NCI-H748 (cell line): ENCODE results near the gene ALX3.

Experiments
- DNase-seq: peaks from one replicate; lab custom pipeline; 2025; ENCODE audit not compliant: unreplicated experiment; lab: John Stamatoyannopoulos, UW

ALX3 gene

DNA sequence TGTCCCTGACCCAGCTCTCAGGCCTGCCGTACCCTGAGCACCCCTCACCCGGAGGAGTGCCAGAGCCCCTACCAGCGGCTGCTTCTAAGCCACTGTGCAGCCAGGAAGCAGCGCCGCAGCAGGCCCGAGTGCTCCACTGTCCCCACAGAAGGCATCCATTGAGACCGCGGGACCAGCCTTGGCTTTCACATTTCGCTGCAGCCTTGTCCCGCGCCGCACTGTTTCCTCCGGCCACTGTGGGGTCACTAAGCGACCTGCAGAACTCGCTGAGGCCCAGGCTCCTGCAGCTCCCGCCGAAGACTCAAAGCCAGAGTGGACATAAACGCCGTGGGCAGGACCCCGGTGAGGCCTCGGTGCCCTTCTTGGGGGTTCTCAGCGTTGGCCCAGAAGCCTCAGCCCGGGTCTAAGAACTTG is 3.0 kb downstream of the ALX3 start:
- no peak for DNase-seq

- DNase-seq, result no peak
Measured at GRCh38 chr1:110065841-110066240, 4.6 kb downstream of the ALX3 start.

DNA sequence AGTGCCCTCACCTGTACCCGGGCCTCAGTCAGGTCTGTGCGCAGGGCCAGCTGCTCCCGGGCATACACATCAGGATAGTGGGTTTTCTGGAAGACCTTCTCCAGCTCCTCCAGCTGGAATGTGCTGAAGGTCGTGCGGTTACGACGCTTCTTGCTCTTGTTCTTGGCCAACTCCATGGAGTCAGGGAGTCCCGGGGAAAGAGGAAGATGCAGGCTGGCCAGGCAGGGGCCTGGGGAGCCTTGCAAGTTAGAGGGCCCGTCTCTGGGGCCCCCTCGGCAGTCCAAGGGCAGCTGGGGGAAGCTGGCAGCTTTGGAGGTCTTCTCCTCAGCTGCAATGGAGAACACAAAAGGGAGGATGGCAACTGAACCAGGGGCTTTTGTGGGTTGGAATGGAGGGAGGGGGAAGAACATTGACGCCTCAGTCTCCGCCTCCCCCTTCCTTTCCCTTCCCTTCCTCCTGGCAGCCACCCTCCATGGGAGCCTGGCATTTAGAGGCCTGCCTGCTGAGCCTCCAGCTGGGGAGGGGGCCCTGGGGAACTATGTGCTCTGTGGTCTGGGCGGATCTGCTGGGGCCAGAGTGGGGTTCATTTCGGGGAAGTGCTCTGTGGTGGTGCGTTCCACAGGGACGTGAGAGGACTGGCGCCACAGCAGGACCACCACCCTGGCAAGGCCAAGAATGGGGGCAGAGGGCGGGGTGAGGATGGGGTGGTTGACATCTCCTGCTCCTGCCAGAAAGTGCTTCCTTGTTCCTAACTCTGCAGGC is 5.7 kb downstream of the ALX3 start:
- no peak for DNase-seq

GRCh38 chr1:110063781-110064180 is 6.7 kb downstream of the ALX3 start:
- DNase-seq, result no peak

DNA sequence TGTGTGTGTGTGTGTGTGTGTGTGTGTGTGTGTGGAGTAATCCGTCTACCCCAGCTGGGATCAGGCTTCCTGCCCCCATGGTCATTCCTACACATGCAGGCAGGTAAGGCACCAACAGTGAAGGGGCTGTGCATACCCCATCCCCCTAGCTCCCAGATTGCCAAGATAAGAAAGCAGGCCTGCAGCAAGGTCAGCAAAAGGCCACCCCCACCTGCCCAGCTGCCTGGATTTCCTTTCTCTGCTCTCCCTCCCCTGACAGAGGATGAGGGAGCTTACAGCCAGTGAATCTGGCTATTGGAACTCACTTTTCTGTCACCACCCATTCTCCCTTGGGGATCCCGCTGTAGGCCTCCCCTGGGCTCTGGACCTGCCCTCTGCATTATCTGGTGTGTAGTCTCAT is 7.9 kb downstream of the ALX3 start:
- DNase-seq, result no peak

GRCh38 chr1:110061341-110061740 is 9.1 kb downstream of the ALX3 start:
- DNase-seq, result no peak

DNA sequence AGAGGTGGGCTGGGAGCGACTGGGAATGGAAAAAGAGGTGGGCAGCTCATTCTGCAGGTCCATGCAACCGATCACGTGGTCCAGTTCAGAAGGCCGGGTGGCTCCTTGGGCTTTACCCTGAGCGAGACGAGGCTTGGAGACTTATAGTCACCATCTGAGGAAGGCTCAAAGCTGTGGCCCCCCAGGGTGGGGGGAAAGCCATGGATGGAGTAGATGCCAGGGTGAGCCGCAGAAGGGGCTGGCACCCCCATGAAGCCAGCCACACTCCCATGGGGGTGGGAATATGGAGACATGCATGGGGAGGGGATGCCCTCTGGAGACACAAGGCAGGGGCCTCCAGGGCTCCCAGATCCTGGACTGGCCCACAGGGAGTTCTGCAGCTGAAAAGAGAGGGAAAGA is 9.8 kb downstream of the ALX3 start:
- no peak for DNase-seq

DNA sequence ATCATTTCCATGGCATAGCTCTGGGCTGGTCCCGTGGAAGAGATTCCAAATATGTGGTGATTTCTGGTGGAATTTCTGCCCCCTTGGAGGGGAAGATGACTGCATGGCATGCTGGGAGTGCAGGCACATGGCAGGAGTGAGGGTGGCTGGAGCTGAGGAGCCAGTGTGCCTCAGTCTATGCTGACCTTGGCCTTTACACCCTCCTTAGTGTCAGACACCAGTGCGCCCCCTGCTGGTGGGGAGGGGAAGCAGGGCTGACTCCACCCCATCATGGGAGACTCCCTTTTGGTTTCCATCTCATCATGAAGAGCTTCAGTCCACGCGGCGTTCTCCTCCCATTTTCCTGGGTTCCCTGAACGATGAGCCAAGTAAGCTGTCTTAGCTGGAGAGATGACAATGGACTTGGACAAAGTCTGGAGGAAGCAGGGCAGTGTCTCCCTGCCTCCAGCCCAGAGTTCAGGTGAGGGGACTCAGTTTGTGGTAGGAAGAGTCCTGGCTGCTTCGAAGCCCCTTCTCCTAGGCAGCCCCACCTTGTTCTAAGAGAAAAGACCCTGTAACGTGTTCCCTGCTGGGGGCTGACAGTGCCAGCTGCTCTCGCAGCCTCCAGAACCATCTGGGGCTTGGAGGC is 10.3 kb downstream of the ALX3 start:
- DNase-seq, result peak; percentile 44

DNA sequence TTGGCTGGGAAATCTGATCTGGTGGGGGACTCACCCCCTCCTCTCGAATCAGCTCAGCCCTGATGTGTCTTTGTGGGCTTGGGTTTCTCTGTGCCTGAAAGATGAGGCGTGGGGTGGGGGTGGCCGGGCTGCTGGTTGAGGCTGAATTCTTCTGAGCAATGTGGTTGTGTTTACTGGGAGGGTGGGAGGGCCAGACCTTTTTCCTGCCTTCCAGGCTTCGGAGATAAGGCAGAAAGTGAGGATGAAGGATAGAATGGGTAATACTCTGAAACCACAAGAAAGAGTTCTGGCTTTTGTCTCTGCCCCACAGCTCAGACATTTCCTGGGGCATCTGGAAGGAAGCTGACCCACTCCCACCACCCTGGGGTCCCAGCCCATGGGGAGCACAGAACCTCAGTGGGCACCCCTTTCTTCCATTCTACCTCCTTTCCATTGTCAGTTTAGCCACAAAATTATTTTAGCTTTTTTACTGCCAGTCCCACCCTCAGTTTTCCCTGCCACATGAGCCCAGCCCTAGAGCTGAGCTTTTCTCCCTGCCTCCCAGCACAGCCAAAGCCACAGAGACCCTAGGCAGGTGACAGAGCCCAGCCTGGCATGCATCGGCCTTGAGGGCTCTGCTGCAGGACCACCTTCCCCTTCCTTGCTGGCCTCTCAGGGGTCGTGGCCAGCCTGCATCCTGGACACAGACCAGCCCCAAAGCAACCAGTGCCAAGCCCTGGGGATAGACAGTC is 11.2 kb downstream of the ALX3 start:
- DNase-seq, result no peak

DNA sequence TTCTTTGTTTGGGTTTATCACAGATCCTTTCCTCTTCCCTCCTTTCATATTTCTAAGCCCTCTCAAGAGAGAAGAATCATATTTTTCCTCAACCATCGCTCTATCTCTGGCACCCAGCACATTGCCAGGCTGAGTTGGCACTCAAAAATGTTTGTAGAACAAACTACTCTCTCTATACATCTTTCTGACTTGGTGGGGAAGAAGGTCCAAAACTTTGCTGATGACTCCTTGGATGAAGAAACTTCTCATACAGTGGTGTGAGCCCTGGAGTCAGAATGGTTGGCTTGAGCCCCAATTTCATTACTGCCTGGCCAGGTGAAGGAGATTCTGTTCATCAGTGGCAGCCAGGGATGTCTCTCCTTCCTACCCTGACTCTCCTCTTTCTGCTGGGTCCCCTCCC is 11.9 kb downstream of the ALX3 start:
- DNase-seq, result no peak

GRCh38 chr1:110057963-110058518 is 12.4 kb downstream of the ALX3 start:
- DNase-seq, result no peak

DNA sequence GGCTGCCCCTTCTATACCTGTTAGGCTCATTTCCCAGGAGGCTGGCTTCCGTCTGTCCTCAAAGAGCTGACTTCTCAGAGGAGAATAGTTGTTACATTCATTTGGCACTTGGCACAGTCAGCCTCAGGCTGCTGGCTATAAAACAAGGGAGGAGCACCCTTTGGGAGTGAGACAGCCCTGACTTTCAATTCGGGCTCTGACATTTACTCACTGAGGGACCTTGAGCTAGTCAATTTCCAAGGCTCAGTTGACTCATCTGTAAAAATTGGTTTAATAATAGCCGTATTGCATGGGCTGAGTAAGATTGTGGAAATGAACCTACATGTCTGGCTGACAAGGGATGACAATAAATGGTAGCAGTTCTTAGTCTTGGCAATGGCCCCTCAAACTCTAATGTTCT is 13.7 kb downstream of the ALX3 start:
- no peak for DNase-seq

DNA sequence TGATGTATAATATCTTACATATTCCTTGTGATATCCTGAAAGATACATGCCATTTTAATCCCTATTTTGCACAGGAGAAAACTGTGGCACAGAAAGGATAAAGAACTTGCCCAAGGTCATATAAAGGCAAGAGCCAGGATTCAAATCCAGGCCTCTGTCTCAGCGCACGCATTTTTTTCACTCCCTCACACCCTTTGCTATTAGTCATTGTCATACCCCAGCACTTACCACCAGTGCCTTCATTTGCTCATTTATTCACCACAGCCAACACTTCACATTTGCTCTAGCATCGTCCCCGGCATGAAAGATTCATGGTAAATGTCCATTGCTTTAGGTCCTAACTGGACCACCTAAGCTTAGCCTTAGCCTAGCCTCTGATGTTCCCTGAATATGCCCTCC is 14.2 kb downstream of the ALX3 start:
- DNase-seq, result no peak

DNA sequence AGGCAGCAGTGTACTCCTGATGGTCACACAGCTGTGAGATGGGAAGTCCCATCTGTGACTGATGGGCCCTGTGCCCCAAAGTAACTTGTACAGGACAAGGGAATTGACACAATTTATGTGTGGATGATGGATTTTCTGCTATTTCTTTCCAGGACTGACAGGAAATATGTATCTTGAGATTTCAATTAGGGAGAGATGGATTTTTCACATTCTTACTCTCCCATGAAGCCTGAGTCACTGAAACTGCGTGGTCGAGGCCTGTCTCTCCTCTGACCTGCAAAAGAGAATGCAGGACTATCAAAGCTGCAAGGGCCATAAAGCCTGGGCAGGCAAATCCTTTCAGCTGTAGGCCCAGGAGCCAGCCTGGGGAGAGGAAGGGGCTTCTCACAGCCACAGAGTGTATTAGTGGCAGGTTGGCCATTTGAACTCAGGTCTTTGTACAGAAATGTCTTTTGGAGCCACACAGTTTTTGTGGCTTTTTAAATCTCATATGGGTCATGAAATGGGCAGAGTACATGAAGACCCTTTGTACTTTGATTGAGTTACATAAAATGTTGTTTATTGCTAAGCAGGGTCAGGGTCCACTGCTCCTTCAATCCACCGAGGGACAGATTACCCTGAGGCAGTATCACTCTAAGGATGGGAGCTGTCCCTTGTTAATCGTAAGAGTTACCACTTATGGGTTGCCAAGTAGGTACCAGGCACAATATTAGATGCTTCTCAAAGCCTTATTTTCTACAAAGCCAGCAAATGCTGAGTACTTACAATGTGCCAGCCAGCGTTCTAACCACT is 14.8 kb downstream of the ALX3 start:
- DNase-seq, result no peak

- DNase-seq, result peak; percentile 36
Measured at GRCh38 chr1:110053552-110054428, 16.7 kb downstream of the ALX3 start.

GRCh38 chr1:110051262-110051648 is 19.2 kb downstream of the ALX3 start:
- DNase-seq, result no peak

- no peak for DNase-seq
Measured at GRCh38 chr1:110050602-110051261, 19.7 kb downstream of the ALX3 start.

GRCh38 chr1:110049801-110050601 is 20.5 kb downstream of the ALX3 start:
- DNase-seq, result no peak
